Testis (tissue), 3 donors: ENCODE data around the gene PDE1A. TPM values are rescaled to one million over a fixed set of nuclear protein-coding genes. Genes with fewer than 3 reads are reported as not detected.
"Not testable (repeated sequence)": the region's sequence is repeated elsewhere in the genome, so short reads cannot be mapped to it uniquely, and the experiment has no call there.

Experiments
- DNase-seq: peaks from one replicate; pipeline ENCODE4 v3.0.0-alpha.2; 2019
- H3K27ac ChIP-seq, 2 donors: fragments of 200-600 bp; sonication (generic); one replicate each; pipeline ENCODE4 v1.5.1; 2019
- H3K27me3 ChIP-seq: fragments of 200-600 bp; sonication (generic); one replicate; pipeline ENCODE4 v1.5.1; 2019
- H3K36me3 ChIP-seq: fragments of 200-600 bp; sonication (generic); one replicate; pipeline ENCODE4 v1.5.1; 2017; ENCODE audit warnings: low read depth; ENCODE audit errors: missing control alignments
- H3K4me1 ChIP-seq: fragments of 200-600 bp; sonication (generic); one replicate; pipeline ENCODE4 v1.5.1; 2019
- H3K4me3 ChIP-seq, 2 donors: fragments of 200-600 bp; sonication (generic); one replicate each; pipeline ENCODE4 v1.5.1; 2017 to 2019
- H3K9me3 ChIP-seq: fragments of 200-600 bp; sonication (generic); one replicate; pipeline ENCODE4 v1.5.1; 2017
- POLR2A ChIP-seq: fragments of 450-650 bp; IDR thresholded peaks from one replicate; pipeline ENCODE4 v1.6.1; 2017; ENCODE audit warnings: antibody characterized with exemption, mild to moderate bottlenecking, moderate library complexity
- WGBS, 2 donors: methylation state at CpG; one replicate each; pipeline ENCODE4 v1.1.5; 2018; 5-methylcytosine and 5-hydroxymethylcytosine counted together
- intact Hi-C: fragments of 100-400 bp; cut with DNase I; formaldehyde crosslinking; loops from one replicate; pipeline ENCODE4 v1.15.1; 2023; ENCODE audit warnings: low total_unique reads
- polyA plus RNA-seq: library from polyadenylated mRNA; stranded (reverse); fragments of 350-450 nt; fragmentation: Illumina TruSeq; extraction: RNeasy Lipid Tissue Mini Kit (QIAGEN cat#74804); gene quantifications from one replicate; pipeline ENCODE4 v1.2.3, GENCODE V29; 2014; ENCODE audit warnings: low read depth, low replicate concordance; ENCODE audit not compliant: insufficient read depth
- total RNA-seq, 2 donors: library from RNA; depleted of rRNA; stranded (reverse); fragments of >200 nt; gene quantifications; one replicate each; pipeline ENCODE4 v1.2.3, GENCODE V29; 2016
- TF ChIP-seq, protein P1 (sequence below), 3 experiments: fragments of 450-650 bp in 2 of 3; fragments of 200-600 bp in 1 of 3; sonication (generic) in 1 of 3; IDR thresholded peaks; one replicate each; pipeline ENCODE4 v1.5.1; 2016 to 2019; ENCODE audit warnings: antibody characterized with exemption in 3 of 3, mild to moderate bottlenecking in 2 of 3, moderate library complexity in 1 of 3

Gene PDE1A
- total and polyA plus RNA-seq, 3 donors from 2014 or later = 15.2 to 45.0 (median 29.8) TPM

DNA sequence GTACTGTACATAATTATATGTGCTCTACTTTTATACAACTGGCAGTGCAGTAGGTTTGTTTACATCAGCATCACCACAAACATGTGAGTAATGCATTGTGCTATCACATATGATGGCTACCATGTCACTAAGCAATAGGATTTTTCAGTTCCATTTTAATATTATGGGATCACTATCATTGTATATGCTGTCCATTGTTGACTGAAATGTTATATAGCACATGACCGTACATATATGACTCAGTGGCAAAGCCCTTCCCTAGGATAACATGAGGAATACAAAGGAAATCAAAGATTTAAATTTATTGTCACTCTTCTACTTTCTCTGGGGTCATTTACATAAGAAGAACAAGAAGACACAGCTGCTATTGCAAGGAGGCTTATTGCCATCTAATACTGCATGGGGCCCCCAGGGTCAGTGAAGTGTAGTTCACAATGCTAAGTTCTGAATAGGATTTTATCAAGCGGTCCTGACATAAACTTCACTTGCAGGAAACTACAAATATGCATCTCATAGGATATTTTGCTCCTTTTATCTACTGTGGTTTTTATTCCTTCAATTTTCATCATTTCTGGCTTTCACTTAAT is 21.8 kb downstream of the PDE1A start:
- intact Hi-C loops = no loop called here
- DNase-seq = no peak
- Histone ChIP-seq H3K36me3 (no peaks in the 10 kb centered on the region), H3K4me1 (no peaks in the 10 kb centered on the region), H3K27me3 (no peaks in the 10 kb centered on the region), H3K27ac (no peak overlapping the region), H3K4me3 (no peak overlapping the region), H3K9me3 (no peaks in the 10 kb centered on the region)
- WGBS, 2 donors = 92 to 97% methylated on average over 2 of the region's 2 CpGs
- TF ChIP-seq, protein P1, sequence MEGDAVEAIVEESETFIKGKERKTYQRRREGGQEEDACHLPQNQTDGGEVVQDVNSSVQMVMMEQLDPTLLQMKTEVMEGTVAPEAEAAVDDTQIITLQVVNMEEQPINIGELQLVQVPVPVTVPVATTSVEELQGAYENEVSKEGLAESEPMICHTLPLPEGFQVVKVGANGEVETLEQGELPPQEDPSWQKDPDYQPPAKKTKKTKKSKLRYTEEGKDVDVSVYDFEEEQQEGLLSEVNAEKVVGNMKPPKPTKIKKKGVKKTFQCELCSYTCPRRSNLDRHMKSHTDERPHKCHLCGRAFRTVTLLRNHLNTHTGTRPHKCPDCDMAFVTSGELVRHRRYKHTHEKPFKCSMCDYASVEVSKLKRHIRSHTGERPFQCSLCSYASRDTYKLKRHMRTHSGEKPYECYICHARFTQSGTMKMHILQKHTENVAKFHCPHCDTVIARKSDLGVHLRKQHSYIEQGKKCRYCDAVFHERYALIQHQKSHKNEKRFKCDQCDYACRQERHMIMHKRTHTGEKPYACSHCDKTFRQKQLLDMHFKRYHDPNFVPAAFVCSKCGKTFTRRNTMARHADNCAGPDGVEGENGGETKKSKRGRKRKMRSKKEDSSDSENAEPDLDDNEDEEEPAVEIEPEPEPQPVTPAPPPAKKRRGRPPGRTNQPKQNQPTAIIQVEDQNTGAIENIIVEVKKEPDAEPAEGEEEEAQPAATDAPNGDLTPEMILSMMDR (IDR thresholded peaks at IDR 0.05) = no peak
- no peak for TF ChIP-seq POLR2A

DNA sequence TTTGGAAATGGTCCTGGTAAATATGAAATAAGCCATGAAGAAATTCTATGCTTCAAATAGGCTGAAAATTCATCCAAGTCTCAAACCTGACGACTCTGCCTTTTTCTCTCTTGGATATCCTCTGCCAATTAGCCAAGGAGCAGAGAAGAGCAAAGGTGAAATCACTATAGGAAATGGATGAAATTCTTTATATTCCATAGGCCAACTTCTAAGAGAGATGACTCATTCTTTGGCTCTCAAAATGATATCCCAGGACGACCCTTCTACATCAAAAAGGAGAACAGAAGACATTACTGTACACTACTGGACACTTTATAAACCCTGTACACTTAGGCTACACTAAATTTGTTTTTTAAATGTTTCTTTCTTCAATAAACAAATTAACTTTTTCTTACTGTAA is 22.7 kb downstream of the PDE1A start:
- intact Hi-C loops = no loop called here
- Histone ChIP-seq H3K27ac (no peak overlapping the region), H3K9me3 (no peaks in the 10 kb centered on the region), H3K36me3 (no peaks in the 10 kb centered on the region), H3K4me1 (no peaks in the 10 kb centered on the region), H3K4me3 (no peak overlapping the region), H3K27me3 (no peaks in the 10 kb centered on the region)
- TF ChIP-seq POLR2A = no peak
- TF ChIP-seq, protein P1 (IDR thresholded peaks at IDR 0.05) = no peak
- no peak for DNase-seq
- 61% methylated on average over 2 of the region's 2 CpGs for WGBS, 2 donors

DNA sequence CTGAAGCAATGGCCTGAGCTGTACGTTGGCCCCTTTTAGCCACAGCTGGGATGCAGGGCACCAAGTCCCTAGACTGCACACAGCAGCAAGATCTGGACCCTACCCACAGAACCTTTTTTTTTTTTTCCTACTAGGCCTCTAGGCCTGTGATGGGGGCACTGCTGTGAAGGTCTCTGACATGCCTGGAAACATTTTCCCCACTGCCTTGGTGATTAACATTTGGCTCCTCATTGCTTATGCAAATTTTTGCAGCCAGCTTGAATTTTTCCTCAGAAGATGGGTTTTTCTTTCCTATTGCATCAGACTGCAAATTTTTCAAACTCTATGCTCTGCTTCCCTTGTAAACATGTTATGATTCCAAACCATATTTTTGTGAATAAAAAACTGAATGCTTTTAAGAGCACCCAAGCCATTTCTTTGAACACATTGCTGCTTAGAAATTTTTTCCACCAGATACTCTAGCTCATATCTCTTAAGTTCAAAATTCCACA is 33.5 kb downstream of the PDE1A start:
- TF ChIP-seq, protein P1 (IDR thresholded peaks at IDR 0.05) = no peak
- no peak for TF ChIP-seq POLR2A
- 96 to 100% methylated on average over 1 of the region's 1 CpG for WGBS, 2 donors
- H3K4me1 ChIP-seq = no peaks in the 10 kb centered on the region
- no peak overlapping the region for H3K27ac ChIP-seq
- H3K36me3 ChIP-seq = no peaks in the 10 kb centered on the region
- H3K9me3 ChIP-seq = no peaks in the 10 kb centered on the region
- intact Hi-C loops = no loop called here
- no peaks in the 10 kb centered on the region for H3K27me3 ChIP-seq
- DNase-seq = no peak
- H3K4me3 ChIP-seq = no peak overlapping the region

DNA sequence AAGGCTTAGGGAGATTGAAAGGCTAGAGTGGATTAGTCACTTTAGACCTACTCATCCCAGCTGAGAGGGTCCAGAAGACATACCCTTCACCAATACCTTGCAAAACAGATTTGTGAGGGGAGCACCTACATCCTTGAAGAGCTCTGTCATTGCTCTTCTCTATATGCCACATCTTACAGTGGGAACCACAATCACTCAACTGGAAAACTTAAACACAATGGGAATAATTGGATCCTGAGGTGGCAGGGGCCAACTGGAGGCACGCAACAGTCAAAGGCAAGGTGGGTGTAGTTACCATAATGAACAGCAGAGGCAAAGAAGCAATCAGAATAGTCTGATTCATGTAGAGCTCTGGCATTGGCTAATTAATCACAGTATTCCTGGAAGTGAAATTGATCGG is 35.4 kb downstream of the PDE1A start:
- H3K27me3 ChIP-seq = no peaks in the 10 kb centered on the region
- TF ChIP-seq POLR2A = no peak
- TF ChIP-seq, protein P1 (IDR thresholded peaks at IDR 0.05) = no peak
- intact Hi-C loops = no loop called here
- no peak overlapping the region for H3K4me3 ChIP-seq
- H3K4me1 ChIP-seq = no peaks in the 10 kb centered on the region
- no peak for DNase-seq
- WGBS, 2 donors = 50 to 90% methylated on average over 2 of the region's 2 CpGs
- no peaks in the 10 kb centered on the region for H3K9me3 ChIP-seq
- H3K36me3 ChIP-seq = no peaks in the 10 kb centered on the region
- H3K27ac ChIP-seq = no peak overlapping the region

DNA sequence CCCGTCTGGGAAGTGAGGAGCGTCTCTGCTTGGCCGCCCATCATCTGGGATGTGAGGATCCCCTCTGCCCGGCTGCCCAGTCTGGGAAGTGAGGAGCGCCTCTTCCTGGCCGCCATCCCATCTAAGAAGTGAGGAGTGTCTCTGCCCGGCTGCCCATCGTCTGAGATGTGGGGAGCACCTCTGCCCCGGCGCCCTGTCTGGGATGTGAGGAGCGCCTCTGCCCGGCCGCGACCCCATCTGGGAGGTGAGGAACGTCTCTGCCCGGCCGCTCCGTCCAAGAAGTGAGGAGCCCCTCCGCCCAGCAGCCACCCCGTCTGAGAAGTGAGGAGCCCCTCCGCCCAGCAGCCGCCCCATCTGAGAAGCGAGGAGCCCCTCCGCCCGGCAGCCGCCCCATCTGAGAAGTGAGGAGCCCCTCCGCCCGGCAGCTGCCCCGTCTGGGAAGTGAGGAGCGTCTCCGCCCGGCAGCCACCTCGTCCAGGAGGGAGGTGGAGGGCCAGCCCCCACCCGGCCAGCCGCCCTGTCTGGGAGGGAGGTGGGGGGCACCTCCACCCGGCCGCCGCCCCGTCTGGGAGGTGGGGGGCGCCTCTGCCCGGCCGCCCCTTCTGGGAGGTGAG is 40.5 kb downstream of the PDE1A start:
- H3K27ac ChIP-seq, intact Hi-C loops, H3K4me3 ChIP-seq, H3K9me3 ChIP-seq, H3K4me1 ChIP-seq, H3K27me3 ChIP-seq, H3K36me3 ChIP-seq, DNase-seq: not testable (repeated sequence)
- WGBS, 2 donors = 75 to 81% methylated on average over 9 to 41 of the region's 42 CpGs
